Endothelial cell of umbilical vein (primary cell): ENCODE data around the gene HYAL2.

Experiments used
- CTCF ChIP-seq, 2 donors: IDR thresholded peaks; 1 replicate in 1 of 2; 2 replicates in 1 of 2; pipeline ENCODE4 v1.5.1; 2011; ENCODE audit warnings: low read length in 2 of 2, mild to moderate bottlenecking in 2 of 2, moderate library complexity in 2 of 2, control low read depth in 1 of 2, inconsistent platforms in 1 of 2, low read depth in 1 of 2; ENCODE audit not compliant: insufficient read depth in 1 of 2; ENCODE audit errors: extremely low read depth in 1 of 2
- EZH2 ChIP-seq: IDR thresholded peaks from 2 replicates; pipeline ENCODE4 v1.6.1; 2012; ENCODE audit warnings: borderline replicate concordance, low read depth, mild to moderate bottlenecking, moderate library complexity, low read length, inconsistent platforms; ENCODE audit not compliant: severe bottlenecking
- FOS ChIP-seq: IDR thresholded peaks from 2 replicates; pipeline ENCODE4 v1.6.1; 2011; ENCODE audit warnings: mild to moderate bottlenecking, low read length, moderate library complexity, borderline replicate concordance; ENCODE audit not compliant: insufficient read depth
- POLR2A ChIP-seq: IDR thresholded peaks from 2 replicates; pipeline ENCODE4 v1.6.1; 2012; ENCODE audit warnings: low read depth, mild to moderate bottlenecking, control low read depth, low read length
- POLR2AphosphoS5 ChIP-seq: IDR thresholded peaks from 2 replicates; pipeline ENCODE4 v1.6.1; 2012; ENCODE audit warnings: low read depth, mild to moderate bottlenecking, control low read depth, low read length, moderate library complexity; ENCODE audit not compliant: insufficient read depth

GRCh38 chr3:50358911-50359759, 36.6 kb upstream of the HYAL2 start, which contains the start of gene TMEM115:
- TF ChIP-seq CTCF (IDR thresholded peaks at IDR 0.05; ENCODE audit: extremely low read depth in 1 of 2, insufficient read depth in 1 of 2, low read depth in 1 of 2, low read length in 2 of 2), result no peak
- peak; percentile 85 for TF ChIP-seq POLR2A
- TF ChIP-seq POLR2AphosphoS5, result peak; percentile 73
- no peak for TF ChIP-seq EZH2
- TF ChIP-seq FOS, result no peak
